Tibial artery (tissue), 4 donors: Measurements from ENCODE around the gene RAB7A.

Source experiments
- DNase-seq, 2 donors: peaks; one replicate each; pipeline ENCODE4 v3.0.0-alpha.2; 2019
- H3K27ac ChIP-seq, 2 donors: fragments of 200-600 bp; sonication (generic) in 1 of 2; 1 replicate in 1 of 2; 2 replicates in 1 of 2; pipeline ENCODE4 v1.5.1; 2018 to 2019; ENCODE audit warnings: mild to moderate bottlenecking in 1 of 2
- H3K27me3 ChIP-seq, 2 donors: fragments of 200-600 bp; sonication (generic) in 1 of 2; one replicate each; pipeline versions ENCODE4 v1.5.1 to v1.6.0; 2016 to 2019
- H3K36me3 ChIP-seq, 3 donors: fragments of 200-600 bp; sonication (generic) in 2 of 3; one replicate each; pipeline ENCODE4 v1.5.1; 2016 to 2019; ENCODE audit warnings: mild to moderate bottlenecking in 2 of 3
- H3K4me1 ChIP-seq, 4 donors: fragments of 200-600 bp; sonication (generic) in 2 of 4; 1 replicate in 3 of 4; 2 replicates in 1 of 4; pipeline ENCODE4 v1.5.1; 2016 to 2019
- H3K4me3 ChIP-seq, 2 donors: fragments of 200-600 bp; sonication (generic) in 1 of 2; 1 replicate in 1 of 2; 2 replicates in 1 of 2; pipeline ENCODE4 v1.5.1; 2018 to 2019; ENCODE audit warnings: mild to moderate bottlenecking in 2 of 2
- H3K9me3 ChIP-seq, 3 donors: fragments of 200-600 bp; sonication (generic) in 1 of 3; one replicate each; pipeline ENCODE4 v1.5.1; 2016 to 2019
- CTCF ChIP-seq, 2 experiments: fragments of 200-600 bp in 1 of 2; fragments of 450-650 bp in 1 of 2; IDR thresholded peaks; one replicate each; pipeline ENCODE4 v1.5.1; 2017 to 2019; ENCODE audit warnings: antibody characterized with exemption in 2 of 2, mild to moderate bottlenecking in 1 of 2, moderate library complexity in 1 of 2
- intact Hi-C: fragments of 100-400 bp; cut with DNase I; formaldehyde crosslinking; loops from one replicate; pipeline ENCODE4 v1.15.0; 2023; ENCODE audit warnings: low total_unique reads

RAB7A gene

GRCh38 chr3:128808672-128809071 is 82.7 kb downstream of the RAB7A start:
- Histone ChIP-seq H3K27me3 (no peaks in the 10 kb centered on the region), H3K36me3 (peaks cover 52 to 82% (median 77%) of the 10 kb centered on the region in 3 donors), H3K4me3 (no peak overlapping the region), H3K27ac (peak overlapping the region in 1 of 2 donors; percentile 53), H3K9me3 (no peaks in the 10 kb centered on the region), H3K4me1 (peaks cover 0 to 15% (median 8%) of the 10 kb centered on the region in 4 donors)
- intact Hi-C loops: no loop called here
- no peak for DNase-seq
- no peak for TF ChIP-seq CTCF (IDR thresholded peaks at IDR 0.05)

DNA sequence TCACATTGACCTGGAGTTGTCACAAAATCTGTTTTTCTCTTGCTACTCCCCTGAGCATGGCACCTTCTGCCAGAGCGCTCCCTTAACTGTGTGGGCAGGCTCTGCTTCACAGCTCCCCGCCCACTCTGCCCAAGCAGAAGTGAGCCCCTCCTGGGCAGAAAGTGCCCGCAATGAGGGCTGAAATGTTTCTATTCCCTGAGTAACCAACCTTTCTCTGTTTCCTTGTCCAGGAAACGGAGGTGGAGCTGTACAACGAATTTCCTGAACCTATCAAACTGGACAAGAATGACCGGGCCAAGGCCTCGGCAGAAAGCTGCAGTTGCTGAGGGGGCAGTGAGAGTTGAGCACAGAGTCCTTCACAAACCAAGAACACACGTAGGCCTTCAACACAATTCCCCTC is 87.1 kb downstream of the RAB7A start:
- Histone ChIP-seq H3K27me3 (no peaks in the 10 kb centered on the region), H3K36me3 (peaks cover 45 to 91% (median 82%) of the 10 kb centered on the region in 3 donors), H3K4me3 (no peak overlapping the region), H3K9me3 (no peaks in the 10 kb centered on the region), H3K27ac (no peak overlapping the region), H3K4me1 (peaks cover 0 to 21% (median 10%) of the 10 kb centered on the region in 4 donors)
- intact Hi-C loops: no loop called here
- peak in 1 of 2 donors; percentile 37 for DNase-seq
- TF ChIP-seq CTCF (IDR thresholded peaks at IDR 0.05): no peak

- Histone ChIP-seq H3K4me3 (no peak overlapping the region), H3K27me3 (no peaks in the 10 kb centered on the region), H3K4me1 (peaks cover 0 to 14% (median 8%) of the 10 kb centered on the region in 4 donors), H3K27ac (no peak overlapping the region), H3K36me3 (peaks cover 35 to 84% (median 82%) of the 10 kb centered on the region in 3 donors), H3K9me3 (no peaks in the 10 kb centered on the region)
- DNase-seq: no peak
- intact Hi-C loops: no loop called here
- TF ChIP-seq CTCF (IDR thresholded peaks at IDR 0.05): no peak
Measured at GRCh38 chr3:128814060-128814459, 88.1 kb downstream of the RAB7A start.

DNA sequence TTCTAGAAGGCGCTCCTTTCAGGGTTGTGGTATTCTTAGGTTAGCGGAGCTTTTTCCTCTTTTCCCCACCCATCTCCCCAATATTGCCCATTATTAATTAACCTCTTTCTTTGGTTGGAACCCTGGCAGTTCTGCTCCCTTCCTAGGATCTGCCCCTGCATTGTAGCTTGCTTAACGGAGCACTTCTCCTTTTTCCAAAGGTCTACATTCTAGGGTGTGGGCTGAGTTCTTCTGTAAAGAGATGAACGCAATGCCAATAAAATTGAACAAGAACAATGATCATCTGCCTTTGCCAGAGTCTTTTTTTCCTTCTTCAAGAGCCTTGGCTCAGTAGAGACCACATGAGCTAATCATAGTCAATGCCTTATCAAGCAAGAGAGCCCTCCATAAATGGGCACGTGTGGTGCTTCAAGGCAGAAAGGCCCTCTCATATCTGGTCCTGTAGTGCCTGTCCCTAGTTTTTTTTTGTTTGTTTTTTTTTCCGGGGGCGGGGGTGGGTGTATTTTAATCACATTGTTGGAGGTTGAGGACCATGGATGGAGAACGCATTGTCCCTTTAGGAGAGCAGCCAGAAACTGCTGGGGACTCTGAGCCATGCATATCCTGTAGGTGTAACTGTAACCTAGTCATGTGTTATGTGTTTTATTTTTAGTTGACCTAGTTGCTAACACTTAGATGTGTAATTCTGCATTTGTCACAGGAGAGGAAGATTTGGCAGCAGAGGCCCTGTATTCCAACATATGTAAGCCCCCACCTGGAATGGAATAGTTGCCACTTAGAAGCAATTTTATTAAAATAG is 88.7 kb downstream of the RAB7A start:
- Histone ChIP-seq H3K27me3 (no peaks in the 10 kb centered on the region), H3K4me1 (peaks cover 0 to 10% (median 7%) of the 10 kb centered on the region in 4 donors), H3K9me3 (no peaks in the 10 kb centered on the region), H3K27ac (peak overlapping the region in 1 of 2 donors; percentile 5), H3K4me3 (no peak overlapping the region), H3K36me3 (peaks cover 35 to 86% (median 78%) of the 10 kb centered on the region in 3 donors)
- DNase-seq: no peak
- intact Hi-C loops: no loop called here
- TF ChIP-seq CTCF (IDR thresholded peaks at IDR 0.05): no peak

DNA sequence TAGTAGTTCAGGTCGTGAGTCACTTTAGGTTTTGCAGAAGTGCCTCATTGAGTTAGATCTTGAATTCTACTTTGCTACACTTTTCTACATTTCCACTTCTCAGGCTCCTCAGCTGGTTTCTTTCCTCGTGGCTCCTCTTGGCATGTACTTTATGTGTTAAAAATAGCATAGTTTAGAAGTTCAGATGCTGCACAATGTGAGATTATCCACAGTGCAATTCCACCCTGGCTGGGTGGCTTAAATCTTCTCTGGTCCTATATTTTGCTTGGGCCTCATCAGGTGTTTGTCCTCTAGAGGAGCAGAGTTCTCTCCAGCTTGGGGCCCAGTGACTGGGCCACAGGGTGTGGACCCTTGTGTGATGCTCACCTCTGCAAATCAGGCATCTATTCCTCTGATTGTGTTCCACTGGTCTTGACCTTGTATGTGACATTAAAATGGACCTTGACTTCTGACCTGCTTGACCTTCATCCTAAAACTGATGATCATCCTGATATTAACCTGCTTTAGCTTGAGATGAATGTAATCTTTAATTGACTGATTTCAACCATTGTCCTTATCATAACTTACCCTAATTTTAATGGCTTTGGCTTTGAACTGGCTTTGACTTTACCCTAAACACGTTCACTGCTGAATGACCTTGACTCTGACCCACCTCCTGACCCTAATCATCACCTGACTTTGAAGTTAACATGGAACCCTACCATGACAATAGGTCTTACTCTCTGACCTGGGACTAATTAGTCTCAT is 89.5 kb downstream of the RAB7A start:
- Histone ChIP-seq H3K4me1 (peaks cover 0 to 10% (median 7%) of the 10 kb centered on the region in 4 donors), H3K9me3 (no peaks in the 10 kb centered on the region), H3K27ac (no peak overlapping the region), H3K27me3 (no peaks in the 10 kb centered on the region), H3K4me3 (no peak overlapping the region), H3K36me3 (peaks cover 32 to 79% (median 73%) of the 10 kb centered on the region in 3 donors)
- TF ChIP-seq CTCF (IDR thresholded peaks at IDR 0.05): no peak
- DNase-seq: no peak
- intact Hi-C loops: no loop called here
